ENCODE measurements around the gene ARL16. TPM values are rescaled to one million over a fixed set of nuclear protein-coding genes. Genes with fewer than 3 reads are reported as not detected.
"Not testable (repeated sequence)": the region's sequence is repeated elsewhere in the genome, so short reads cannot be mapped to it uniquely, and the experiment has no call there.

The ARL16 gene
- total RNA-seq, 1 donor from 2014 or later: 32.1 TPM

DNA sequence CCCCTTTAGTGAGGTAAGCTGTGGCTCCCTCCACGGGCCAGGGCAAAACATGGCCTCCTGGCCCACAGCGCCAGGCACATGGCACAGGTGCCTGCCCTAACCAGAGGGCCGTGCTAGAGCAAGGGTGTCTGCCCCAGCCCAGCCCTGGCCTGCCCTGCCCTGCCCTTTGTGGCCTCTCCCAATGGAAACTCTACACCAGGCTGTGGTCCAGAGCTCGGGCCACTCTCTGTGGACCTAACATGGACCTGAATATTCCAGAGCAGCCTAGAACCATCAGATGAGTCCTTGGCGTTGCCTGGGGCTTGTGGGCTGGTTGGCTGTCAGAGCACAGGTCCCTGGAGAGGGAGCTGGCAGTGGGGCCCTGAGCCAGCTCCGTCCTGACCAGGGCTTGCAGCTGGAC, 11.6 kb upstream of the ARL16 start:
- DNase-seq: no peak

GRCh38 chr17:81694810-81695209, 11.2 kb upstream of the ARL16 start:
- no peak for DNase-seq

GRCh38 chr17:81693509-81694210, 10.1 kb upstream of the ARL16 start:
- no peak for DNase-seq

DNA sequence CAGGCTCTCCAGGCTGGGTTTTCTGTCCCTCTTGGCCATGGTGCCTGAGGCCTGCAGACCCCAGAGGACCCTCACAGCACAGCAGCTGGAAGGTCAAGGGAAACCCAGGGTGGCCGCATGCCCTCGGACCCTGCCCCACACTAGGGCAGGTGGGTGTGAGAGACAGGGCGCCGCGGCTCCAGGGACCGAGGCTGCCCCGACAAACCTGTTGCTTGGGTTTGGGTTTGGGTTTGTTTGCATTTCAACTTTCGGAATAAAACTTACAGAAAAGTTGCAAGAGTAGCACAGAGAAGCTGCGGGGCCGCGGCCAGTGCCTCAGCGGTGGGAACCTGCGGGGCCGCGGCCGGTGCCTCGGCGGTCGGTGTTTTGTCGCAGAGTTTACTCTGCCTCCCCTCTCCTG, 8.0 kb upstream of the ARL16 start:
- no peak for DNase-seq

DNA sequence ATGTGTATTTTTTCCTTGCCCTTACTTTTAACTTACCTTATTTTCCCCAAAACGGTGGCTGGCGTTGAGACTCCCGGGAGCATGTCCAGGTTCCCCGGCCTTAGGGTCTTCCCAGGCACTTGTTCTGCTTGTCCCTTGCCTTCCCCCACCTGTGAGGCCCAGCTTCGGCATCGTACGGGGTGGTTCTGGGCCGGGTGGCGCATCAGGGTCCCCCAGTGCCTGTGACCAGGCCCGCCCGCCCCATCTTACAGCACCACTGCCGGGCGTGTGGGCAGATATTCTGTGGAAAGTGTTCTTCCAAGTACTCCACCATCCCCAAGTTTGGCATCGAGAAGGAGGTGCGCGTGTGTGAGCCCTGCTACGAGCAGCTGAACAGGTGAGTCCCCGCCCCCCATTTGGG, 7.6 kb upstream of the ARL16 start:
- DNase-seq: no peak

GRCh38 chr17:81690549-81690948, 7.0 kb upstream of the ARL16 start:
- no peak for DNase-seq

GRCh38 chr17:81690066-81690465, 6.5 kb upstream of the ARL16 start:
- no peak for DNase-seq

- DNase-seq: no peak
Measured at GRCh38 chr17:81688616-81689015, 5.0 kb upstream of the ARL16 start.

- DNase-seq: no peak
Measured at GRCh38 chr17:81687770-81688541, 4.4 kb upstream of the ARL16 start.

DNA sequence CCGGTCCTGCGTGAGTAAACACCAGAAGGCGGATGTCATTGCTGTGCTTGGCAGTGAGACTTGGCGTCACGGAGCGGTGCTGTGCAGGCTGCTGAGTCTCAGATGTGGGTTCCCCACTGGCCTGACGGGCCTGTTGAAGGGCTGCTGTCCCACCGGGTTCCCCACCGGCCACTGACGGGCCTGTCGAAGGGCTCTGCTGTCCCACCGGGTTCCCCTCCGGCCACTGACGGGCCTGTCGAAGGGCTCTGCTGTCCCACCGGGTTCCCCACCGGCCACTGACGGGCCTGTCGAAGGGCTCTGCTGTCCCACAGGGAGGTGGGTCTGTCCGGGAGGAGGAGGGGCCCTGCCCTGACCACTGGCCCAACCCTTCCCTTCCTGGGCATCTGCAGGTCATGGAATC, 3.0 kb upstream of the ARL16 start:
- DNase-seq: no peak

- no peak for DNase-seq
Measured at GRCh38 chr17:81685108-81685507, 1.5 kb upstream of the ARL16 start.

DNA sequence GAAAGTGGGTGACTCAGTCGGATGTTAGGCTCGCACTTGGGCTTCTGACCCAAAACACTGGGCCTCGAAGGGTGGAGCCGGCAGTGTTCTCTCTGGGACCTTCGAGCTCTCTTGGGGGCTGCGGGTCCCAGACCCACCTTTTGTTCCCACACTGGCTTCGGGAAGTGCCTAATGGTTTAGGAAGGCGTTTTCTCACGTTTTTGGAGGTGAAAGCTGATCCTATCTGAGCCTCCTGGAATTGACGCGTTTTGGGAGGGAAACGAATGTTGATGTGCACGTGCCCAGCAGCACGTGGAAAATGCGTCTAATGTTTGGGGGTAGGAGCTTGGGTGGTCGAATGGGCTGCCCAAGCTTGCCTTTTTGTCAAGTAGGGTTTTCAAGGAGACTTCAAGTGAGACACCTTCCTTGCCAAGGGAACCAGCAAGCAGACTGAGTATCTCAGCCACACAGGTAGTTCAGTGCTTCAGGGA, 880 bp upstream of the ARL16 start:
- no peak for DNase-seq

- no peak for DNase-seq
Measured at GRCh38 chr17:81683208-81683583, 401 bp downstream of the ARL16 start.

- no peak for DNase-seq
Measured at GRCh38 chr17:81682565-81683207, 911 bp downstream of the ARL16 start.

GRCh38 chr17:81681672-81682071, 1.9 kb downstream of the ARL16 start:
- DNase-seq: no peak

GRCh38 chr17:81680150-81680549, 3.4 kb downstream of the ARL16 start:
- DNase-seq: no peak

- no peak for DNase-seq
Measured at GRCh38 chr17:81676906-81677305, 6.7 kb downstream of the ARL16 start.

DNA sequence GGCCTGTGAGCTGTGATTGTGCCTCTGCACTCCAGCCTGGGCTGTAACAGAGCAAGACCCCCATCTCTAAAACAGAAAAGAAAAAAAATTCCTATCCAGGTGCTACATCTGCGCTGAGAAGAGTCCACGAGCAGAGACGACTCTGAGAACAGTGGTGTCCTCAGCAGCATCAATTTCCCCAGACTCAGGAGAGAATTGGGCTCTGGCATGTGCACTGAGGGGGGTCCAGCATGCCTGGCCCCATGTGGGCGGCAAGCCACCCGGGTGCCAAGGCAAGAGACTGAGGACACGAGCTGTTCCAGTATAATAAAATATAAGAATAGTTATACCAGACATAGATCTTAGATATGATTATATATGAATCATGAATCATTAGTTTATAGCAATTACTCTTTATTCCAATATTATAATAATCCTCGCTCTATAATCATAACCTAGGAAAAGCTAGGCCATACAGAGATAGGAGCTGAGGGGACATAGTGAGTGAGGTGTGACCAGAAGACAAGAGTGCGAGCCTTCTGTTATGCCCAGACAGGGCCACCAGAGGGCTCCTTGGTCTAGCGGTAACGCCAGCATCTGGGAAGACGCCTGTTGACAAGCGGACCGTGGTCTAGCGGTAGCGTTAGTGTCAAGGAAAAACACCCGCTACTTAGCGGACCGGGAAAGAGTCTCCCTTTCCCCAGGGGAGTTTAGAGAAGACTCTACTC, 7.9 kb downstream of the ARL16 start:
- DNase-seq: not testable (repeated sequence)

DNA sequence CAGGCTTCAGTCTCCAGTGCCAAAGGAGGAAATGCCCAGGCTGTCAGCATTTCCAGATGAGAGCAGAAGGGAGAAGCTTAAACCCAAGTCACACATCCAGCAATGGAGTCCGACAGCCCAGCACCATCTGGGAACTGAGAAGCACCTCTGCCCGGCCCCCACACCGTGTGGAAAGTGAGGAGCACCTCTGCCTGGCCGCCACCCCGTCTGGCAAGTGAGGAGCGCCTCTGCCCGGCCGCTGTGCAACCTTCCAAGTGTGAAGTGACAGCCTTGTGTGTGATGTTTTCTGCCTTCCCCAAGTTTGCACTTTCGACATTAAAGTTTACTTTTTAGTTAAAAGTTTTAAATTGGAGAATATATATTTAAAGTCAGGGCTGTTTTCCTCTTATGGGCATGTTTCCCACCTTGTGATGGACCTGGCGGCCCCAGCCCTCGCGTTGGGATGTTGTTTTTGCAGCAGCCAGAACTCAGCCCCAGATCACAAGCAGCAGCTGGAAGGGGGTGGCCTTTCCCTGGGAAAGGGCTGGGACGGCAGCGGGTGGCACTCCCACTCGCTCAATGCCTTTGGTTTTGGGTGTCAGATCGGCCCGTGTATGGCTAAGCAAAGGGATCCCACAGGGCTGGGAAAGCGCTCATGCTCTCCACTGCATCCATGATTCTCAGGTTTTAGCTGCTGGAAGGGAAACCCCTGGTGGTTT, 9.9 kb downstream of the ARL16 start:
- DNase-seq: no peak

DNA sequence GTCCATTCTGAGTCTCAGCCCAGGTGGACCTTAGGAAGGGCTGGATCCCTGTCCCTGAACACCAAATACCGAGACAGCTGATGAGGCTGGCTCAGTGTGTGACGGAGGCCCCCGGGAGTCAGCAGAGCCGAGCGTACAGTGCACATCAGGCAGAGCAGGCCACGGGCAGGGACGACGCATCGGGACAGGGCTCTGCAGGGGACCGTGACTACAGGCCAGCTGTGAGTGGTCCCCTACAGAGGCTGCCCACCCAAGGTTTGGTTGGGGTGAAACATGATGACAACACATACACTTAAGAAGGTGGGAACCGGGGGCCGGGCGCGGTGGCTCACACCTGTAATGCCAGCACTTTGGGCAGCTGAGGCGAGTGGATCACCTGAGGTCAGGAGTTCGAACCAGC, 10.6 kb downstream of the ARL16 start:
- no peak for DNase-seq

DNA sequence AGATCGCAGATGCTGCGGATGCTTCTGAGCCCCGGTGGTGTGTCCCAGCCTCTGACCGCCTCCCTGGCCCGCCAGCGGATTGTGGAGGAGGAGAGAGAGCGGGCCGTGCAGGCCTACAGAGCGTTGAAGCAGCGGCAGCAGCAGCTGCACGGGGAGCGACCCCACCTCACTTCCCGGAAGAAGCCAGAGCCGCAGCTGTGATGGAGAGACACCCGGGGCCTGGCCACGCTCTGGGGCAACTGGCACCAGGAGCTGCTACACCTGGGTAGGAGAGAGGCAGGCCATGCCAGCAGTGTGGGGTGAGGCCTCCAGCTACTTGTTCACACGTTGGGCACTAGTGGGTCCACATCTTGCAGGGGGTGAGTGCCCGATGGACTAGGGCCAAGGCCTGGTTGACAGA, 11.1 kb downstream of the ARL16 start:
- DNase-seq: no peak

GRCh38 chr17:81667754-81668153, 15.8 kb downstream of the ARL16 start:
- DNase-seq: no peak
